HepG2 (cell line): Measurements from ENCODE around the gene LIN28A. TPM values are rescaled to one million over a fixed set of nuclear protein-coding genes. Genes with fewer than 3 reads are reported as not detected.

Experiments
- IKZF4 ChIP-seq: sonication (generic); formaldehyde crosslinking; IDR thresholded peaks from 2 replicates; pipeline ENCODE4 v1.5.1; 2020; ENCODE audit warnings: borderline replicate concordance, mild to moderate bottlenecking, low read depth, missing genetic modification reagents; ENCODE audit errors: not compliant biosample characterization
- MEIS1 ChIP-seq: sonication (generic); formaldehyde crosslinking; IDR thresholded peaks from 2 replicates; pipeline ENCODE4 v1.9.0; 2021; ENCODE audit warnings: mild to moderate bottlenecking, missing genetic modification reagents, moderate library complexity, borderline replicate concordance
- MIER2 ChIP-seq: IDR thresholded peaks from 2 replicates; pipeline ENCODE4 v1.6.1; 2016; ENCODE audit warnings: missing biosample characterization, missing genetic modification reagents
- MTA3 ChIP-seq: sonication (generic); formaldehyde crosslinking; IDR thresholded peaks from 2 replicates; pipeline ENCODE4 v1.4.0; 2020; ENCODE audit warnings: missing genetic modification reagents
- TCF7L2 ChIP-seq: IDR thresholded peaks from 2 replicates; pipeline ENCODE4 v1.6.1; 2011; ENCODE audit warnings: mild to moderate bottlenecking, low read depth, low read length, moderate library complexity
- ZBTB20 ChIP-seq: sonication (generic); formaldehyde crosslinking; IDR thresholded peaks from 2 replicates; pipeline ENCODE4 v1.8.1; 2023; ENCODE audit warnings: missing genetic modification reagents, low read depth, mild to moderate bottlenecking, borderline replicate concordance
- ZNF205 ChIP-seq: IDR thresholded peaks from 2 replicates; pipeline ENCODE4 v1.6.1; 2018; ENCODE audit warnings: missing biosample characterization, missing genetic modification reagents
- ZNF552 ChIP-seq: sonication (generic); formaldehyde crosslinking; IDR thresholded peaks from 2 replicates; pipeline ENCODE4 v1.9.0; 2022; ENCODE audit warnings: missing genetic modification reagents, mild to moderate bottlenecking, borderline replicate concordance
- ZNF577 ChIP-seq: sonication (generic); formaldehyde crosslinking; IDR thresholded peaks from 2 replicates; pipeline ENCODE4 v1.4.0; 2020; ENCODE audit warnings: mild to moderate bottlenecking, low read depth, missing genetic modification reagents, borderline replicate concordance
- ZNF644 ChIP-seq: IDR thresholded peaks from 2 replicates; pipeline ENCODE4 v1.6.1; 2016; ENCODE audit warnings: low read depth
- ZNF883 ChIP-seq: sonication (generic); formaldehyde crosslinking; IDR thresholded peaks from 2 replicates; pipeline ENCODE4 v1.5.1; 2020; ENCODE audit warnings: mild to moderate bottlenecking, missing genetic modification reagents; ENCODE audit errors: not compliant biosample characterization
- polyA plus RNA-seq, 8 experiments: library from polyadenylated mRNA; depleted of rRNA in 3 of 8; stranded (reverse) in 7 of 8; unstranded in 1 of 8; fragments of >200 nt; fragmentation: Illumina TruSeq in 4 of 8; extraction: Trizol in 4 of 8; gene quantifications; 2 replicates each; pipeline versions ENCODE4 v1.2.1 to v1.2.3, GENCODE V29; 2011 to 2016; ENCODE audit warnings: low read depth in 4 of 8, missing spikeins in 1 of 8, mixed read lengths in 1 of 8; ENCODE audit not compliant: insufficient read depth in 1 of 8
- total RNA-seq, 5 experiments: library from RNA; depleted of rRNA; stranded (reverse); fragments of >200 nt; fragmentation: Illumina TruSeq; extraction: Trizol; gene quantifications; 2 replicates each; pipeline ENCODE4 v1.2.3, GENCODE V29; 2016; ENCODE audit warnings: low read depth in 1 of 5
- TF ChIP-seq, protein P1 (sequence below): sonication (generic); formaldehyde crosslinking; IDR thresholded peaks from 2 replicates; pipeline ENCODE4 v1.5.0; 2020; ENCODE audit warnings: missing genetic modification reagents
- TF ChIP-seq, protein P2 (sequence below): sonication (generic); formaldehyde crosslinking; IDR thresholded peaks from 2 replicates; pipeline ENCODE4; 2020; ENCODE audit warnings: missing genetic modification reagents, mild to moderate bottlenecking, borderline replicate concordance
- TF ChIP-seq, protein P3 (sequence below): sonication (generic); formaldehyde crosslinking; conservative IDR thresholded peaks from 2 replicates; pipeline ENCODE4 v1.5.0; 2020; ENCODE audit warnings: missing genetic modification reagents
- TF ChIP-seq, protein P4 (sequence below): IDR thresholded peaks from 2 replicates; pipeline ENCODE4 v1.6.1; 2016; ENCODE audit warnings: missing compliant biosample characterization, missing genetic modification reagents, borderline replicate concordance
- TF ChIP-seq, protein P5 (sequence below): sonication (generic); formaldehyde crosslinking; conservative IDR thresholded peaks from 2 replicates; pipeline ENCODE4 v1.4.0; 2020; ENCODE audit warnings: missing genetic modification reagents
- TF ChIP-seq, protein P6 (sequence below): sonication (generic); formaldehyde crosslinking; IDR thresholded peaks from 2 replicates; pipeline ENCODE4 v1.8.0; 2022; ENCODE audit warnings: missing genetic modification reagents, mild to moderate bottlenecking, borderline replicate concordance

Gene LIN28A
- total and polyA plus RNA-seq, 2 of the 13 experiments (the other 11 are each of a cell fraction or from before 2014, with no cell fraction given) = not detected

DNA sequence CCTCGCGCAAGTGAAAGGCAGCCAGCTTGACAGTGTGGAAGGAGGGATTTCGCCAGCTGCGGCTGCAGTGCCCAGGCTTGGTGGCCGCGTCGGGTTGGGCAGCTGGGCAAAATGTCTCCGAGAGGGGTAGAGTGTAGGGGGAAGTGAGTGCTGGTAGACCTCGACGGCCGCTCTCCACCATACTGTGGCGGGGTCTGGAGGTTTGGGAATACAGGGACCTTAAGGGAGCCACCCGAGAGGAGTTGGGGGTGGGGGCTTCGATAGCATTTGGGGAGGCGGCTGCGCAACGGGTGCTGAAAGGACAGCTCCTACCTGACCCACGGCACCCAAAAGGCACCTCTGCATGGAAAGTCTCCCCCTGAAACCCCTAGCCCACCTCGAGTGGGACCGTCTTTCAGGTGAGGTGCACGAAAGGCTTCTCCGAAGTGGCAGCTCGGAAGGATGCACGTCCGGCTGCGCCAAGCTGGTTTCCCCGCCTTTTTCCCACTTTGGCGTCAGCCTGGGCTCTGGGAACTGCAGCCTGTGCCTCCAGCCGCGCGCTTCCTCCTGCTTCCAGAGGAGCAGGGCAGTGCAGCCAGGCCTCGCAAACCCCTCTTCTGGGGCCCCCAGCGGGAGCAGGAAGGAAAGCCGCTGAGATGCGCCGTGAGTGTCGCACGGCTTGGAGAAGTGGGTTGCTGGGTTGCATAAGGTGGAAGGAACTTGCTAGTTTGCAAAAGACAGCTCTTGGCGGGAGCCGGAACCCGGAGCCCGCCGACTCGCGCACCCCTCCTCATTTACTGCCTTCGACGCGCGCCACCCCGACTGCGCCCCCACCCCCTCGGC, 61.1 kb downstream of the LIN28A start (continued):
- TF ChIP-seq IKZF4 (CRISPR knock-in tag) (peak; percentile 11), ZNF883 (CRISPR knock-in tag) (peak; percentile 16), MTA3 (no peak), ZNF644 (CRISPR knock-in tag) (no peak), TCF7L2 (no peak), MEIS1 (peak; percentile 53; the same call in 1 of the 2 replicates), MIER2 (CRISPR knock-in tag) (peak; percentile 68; the same call in 1 of the 2 replicates), ZNF552 (no peak), ZNF205 (CRISPR knock-in tag) (0 out of 2 replicates have a peak, but pooled peaks have one; percentile 40), ZNF577 (CRISPR knock-in tag) (no peak), ZBTB20 (CRISPR knock-in tag) (no peak)
- TF ChIP-seq, protein P1, sequence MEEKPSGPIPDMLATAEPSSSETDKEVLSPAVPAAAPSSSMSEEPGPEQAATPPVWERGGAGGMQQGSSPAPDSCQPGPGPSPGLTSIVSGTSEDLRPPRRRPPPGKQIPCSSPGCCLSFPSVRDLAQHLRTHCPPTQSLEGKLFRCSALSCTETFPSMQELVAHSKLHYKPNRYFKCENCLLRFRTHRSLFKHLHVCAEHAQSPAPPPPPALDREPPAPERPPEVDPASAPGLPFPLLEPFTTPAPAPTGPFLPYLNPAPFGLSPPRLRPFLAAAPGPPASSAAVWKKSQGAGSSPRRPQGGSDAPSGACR (CRISPR knock-in tag) = no peak
- TF ChIP-seq, protein P2, sequence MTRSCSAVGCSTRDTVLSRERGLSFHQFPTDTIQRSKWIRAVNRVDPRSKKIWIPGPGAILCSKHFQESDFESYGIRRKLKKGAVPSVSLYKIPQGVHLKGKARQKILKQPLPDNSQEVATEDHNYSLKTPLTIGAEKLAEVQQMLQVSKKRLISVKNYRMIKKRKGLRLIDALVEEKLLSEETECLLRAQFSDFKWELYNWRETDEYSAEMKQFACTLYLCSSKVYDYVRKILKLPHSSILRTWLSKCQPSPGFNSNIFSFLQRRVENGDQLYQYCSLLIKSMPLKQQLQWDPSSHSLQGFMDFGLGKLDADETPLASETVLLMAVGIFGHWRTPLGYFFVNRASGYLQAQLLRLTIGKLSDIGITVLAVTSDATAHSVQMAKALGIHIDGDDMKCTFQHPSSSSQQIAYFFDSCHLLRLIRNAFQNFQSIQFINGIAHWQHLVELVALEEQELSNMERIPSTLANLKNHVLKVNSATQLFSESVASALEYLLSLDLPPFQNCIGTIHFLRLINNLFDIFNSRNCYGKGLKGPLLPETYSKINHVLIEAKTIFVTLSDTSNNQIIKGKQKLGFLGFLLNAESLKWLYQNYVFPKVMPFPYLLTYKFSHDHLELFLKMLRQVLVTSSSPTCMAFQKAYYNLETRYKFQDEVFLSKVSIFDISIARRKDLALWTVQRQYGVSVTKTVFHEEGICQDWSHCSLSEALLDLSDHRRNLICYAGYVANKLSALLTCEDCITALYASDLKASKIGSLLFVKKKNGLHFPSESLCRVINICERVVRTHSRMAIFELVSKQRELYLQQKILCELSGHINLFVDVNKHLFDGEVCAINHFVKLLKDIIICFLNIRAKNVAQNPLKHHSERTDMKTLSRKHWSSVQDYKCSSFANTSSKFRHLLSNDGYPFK = peak; percentile 42; the same call in 1 of the 2 replicates
- TF ChIP-seq, protein P3, sequence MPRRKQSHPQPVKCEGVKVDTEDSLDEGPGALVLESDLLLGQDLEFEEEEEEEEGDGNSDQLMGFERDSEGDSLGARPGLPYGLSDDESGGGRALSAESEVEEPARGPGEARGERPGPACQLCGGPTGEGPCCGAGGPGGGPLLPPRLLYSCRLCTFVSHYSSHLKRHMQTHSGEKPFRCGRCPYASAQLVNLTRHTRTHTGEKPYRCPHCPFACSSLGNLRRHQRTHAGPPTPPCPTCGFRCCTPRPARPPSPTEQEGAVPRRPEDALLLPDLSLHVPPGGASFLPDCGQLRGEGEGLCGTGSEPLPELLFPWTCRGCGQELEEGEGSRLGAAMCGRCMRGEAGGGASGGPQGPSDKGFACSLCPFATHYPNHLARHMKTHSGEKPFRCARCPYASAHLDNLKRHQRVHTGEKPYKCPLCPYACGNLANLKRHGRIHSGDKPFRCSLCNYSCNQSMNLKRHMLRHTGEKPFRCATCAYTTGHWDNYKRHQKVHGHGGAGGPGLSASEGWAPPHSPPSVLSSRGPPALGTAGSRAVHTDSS (CRISPR knock-in tag) = no peak
- TF ChIP-seq, protein P4, sequence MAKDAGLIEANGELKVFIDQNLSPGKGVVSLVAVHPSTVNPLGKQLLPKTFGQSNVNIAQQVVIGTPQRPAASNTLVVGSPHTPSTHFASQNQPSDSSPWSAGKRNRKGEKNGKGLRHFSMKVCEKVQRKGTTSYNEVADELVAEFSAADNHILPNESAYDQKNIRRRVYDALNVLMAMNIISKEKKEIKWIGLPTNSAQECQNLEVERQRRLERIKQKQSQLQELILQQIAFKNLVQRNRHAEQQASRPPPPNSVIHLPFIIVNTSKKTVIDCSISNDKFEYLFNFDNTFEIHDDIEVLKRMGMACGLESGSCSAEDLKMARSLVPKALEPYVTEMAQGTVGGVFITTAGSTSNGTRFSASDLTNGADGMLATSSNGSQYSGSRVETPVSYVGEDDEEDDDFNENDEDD (CRISPR knock-in tag) = peak; percentile 43; the same call in 1 of the 2 replicates
- TF ChIP-seq, protein P5, sequence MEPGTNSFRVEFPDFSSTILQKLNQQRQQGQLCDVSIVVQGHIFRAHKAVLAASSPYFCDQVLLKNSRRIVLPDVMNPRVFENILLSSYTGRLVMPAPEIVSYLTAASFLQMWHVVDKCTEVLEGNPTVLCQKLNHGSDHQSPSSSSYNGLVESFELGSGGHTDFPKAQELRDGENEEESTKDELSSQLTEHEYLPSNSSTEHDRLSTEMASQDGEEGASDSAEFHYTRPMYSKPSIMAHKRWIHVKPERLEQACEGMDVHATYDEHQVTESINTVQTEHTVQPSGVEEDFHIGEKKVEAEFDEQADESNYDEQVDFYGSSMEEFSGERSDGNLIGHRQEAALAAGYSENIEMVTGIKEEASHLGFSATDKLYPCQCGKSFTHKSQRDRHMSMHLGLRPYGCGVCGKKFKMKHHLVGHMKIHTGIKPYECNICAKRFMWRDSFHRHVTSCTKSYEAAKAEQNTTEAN = no peak
- TF ChIP-seq, protein P6, sequence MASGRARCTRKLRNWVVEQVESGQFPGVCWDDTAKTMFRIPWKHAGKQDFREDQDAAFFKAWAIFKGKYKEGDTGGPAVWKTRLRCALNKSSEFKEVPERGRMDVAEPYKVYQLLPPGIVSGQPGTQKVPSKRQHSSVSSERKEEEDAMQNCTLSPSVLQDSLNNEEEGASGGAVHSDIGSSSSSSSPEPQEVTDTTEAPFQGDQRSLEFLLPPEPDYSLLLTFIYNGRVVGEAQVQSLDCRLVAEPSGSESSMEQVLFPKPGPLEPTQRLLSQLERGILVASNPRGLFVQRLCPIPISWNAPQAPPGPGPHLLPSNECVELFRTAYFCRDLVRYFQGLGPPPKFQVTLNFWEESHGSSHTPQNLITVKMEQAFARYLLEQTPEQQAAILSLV (CRISPR knock-in tag) = 0 out of 2 replicates have a peak, but pooled peaks have one; percentile 9
